GM12872 (cell line): ENCODE measurements around the gene PGLYRP4.
A peak's percentile ranks its signal among the peaks of the same experiment; 100 is the strongest.

ENCODE experiments used
- TF ChIP-seq, protein P1 (sequence below): IDR thresholded peaks from 3 replicates; pipeline ENCODE4 v1.5.1; 2011; ENCODE audit warnings: low read depth, mild to moderate bottlenecking, low read length, moderate library complexity; ENCODE audit not compliant: insufficient read depth

The PGLYRP4 gene

DNA sequence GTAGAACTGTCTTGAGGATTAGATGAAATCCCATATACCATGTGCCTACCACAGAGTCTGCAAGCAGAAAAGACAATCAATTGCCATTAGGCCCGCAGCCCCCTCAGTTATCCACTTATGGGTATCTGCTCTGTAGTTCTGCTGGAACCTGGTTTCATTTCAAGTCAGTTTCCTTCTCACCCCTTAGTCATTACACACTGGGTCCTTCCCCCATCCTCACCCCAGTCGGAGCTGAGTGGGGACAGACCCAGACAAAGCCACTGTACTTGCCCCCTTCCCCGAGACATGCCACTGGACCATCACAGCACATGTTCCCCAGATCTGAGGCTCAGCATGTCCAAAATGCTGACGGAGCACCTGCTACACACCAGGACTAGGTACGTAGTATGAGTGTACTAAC, 57.1 kb downstream of the PGLYRP4 start:
- TF ChIP-seq, protein P1, sequence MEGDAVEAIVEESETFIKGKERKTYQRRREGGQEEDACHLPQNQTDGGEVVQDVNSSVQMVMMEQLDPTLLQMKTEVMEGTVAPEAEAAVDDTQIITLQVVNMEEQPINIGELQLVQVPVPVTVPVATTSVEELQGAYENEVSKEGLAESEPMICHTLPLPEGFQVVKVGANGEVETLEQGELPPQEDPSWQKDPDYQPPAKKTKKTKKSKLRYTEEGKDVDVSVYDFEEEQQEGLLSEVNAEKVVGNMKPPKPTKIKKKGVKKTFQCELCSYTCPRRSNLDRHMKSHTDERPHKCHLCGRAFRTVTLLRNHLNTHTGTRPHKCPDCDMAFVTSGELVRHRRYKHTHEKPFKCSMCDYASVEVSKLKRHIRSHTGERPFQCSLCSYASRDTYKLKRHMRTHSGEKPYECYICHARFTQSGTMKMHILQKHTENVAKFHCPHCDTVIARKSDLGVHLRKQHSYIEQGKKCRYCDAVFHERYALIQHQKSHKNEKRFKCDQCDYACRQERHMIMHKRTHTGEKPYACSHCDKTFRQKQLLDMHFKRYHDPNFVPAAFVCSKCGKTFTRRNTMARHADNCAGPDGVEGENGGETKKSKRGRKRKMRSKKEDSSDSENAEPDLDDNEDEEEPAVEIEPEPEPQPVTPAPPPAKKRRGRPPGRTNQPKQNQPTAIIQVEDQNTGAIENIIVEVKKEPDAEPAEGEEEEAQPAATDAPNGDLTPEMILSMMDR, result no peak

DNA sequence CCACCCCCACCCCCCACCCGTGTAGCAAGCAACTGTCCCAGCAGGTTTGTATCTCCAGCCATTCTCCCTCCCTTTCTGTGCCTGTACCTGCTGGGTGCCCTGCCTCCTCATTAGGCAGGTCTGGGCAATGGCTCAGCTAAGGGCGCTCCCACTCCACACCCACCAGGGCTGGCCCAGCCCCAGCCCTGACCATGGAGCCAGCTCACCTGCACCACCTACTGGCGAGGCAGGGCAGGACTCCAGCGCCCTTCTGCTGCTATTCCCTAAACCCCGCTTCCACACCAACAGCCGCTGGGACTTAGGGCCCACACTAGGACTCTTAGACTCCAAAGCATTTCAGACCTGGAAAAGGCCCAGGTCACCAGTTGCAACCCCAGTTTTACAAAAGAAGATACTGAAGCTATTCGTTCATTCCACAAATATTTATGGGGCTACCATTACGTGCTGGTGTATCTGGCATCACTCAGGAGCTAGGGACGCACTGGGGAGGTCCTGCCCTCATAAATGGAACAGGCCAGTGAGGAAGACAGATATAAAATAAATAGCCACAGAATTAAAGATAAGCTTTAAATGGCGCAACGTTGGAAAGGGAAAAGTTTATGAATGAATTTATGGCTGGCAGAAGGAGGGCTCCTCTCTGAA, 59.9 kb downstream of the PGLYRP4 start:
- TF ChIP-seq, protein P1, result peak; percentile 88
